HUES48 (cell line): Measurements from ENCODE around the gene TRIM36.
A peak's percentile ranks its signal among the peaks of the same experiment; 100 is the strongest.

Experiments
- H3K27ac ChIP-seq: one replicate; pipeline ENCODE4 v1.7.0; 2013; ENCODE audit warnings: low read depth, low read length, inconsistent platforms
- H3K27me3 ChIP-seq: 2 replicates; pipeline ENCODE4 v1.6.1; 2013; ENCODE audit warnings: mild to moderate bottlenecking, low read length; ENCODE audit not compliant: control insufficient read depth, insufficient read depth
- H3K36me3 ChIP-seq: 2 replicates; pipeline ENCODE4 v1.6.1; 2013; ENCODE audit warnings: low read length; ENCODE audit not compliant: control insufficient read depth, insufficient read depth
- H3K4me1 ChIP-seq: 2 replicates; pipeline ENCODE4 v1.6.1; 2013; ENCODE audit warnings: mild to moderate bottlenecking, low read length; ENCODE audit not compliant: control insufficient read depth, insufficient read depth
- H3K4me3 ChIP-seq: 2 replicates; pipeline ENCODE4 v1.5.1; 2013; ENCODE audit warnings: mild to moderate bottlenecking, low read depth, low read length
- H3K9ac ChIP-seq: 2 replicates; pipeline ENCODE4 v1.6.1; 2013; ENCODE audit warnings: mild to moderate bottlenecking, low read depth, low read length, moderate library complexity
- H3K9me3 ChIP-seq: 2 replicates; pipeline ENCODE4 v1.6.1; 2013; ENCODE audit warnings: low read length; ENCODE audit not compliant: control insufficient read depth, insufficient read depth

The TRIM36 gene

GRCh38 chr5:115189866-115190265 lies 20.2 kb upstream of the TRIM36 start:
- Histone ChIP-seq H3K9ac (no peak overlapping the region), H3K4me1 (peaks cover 16% of the 10 kb centered on the region), H3K9me3 (no peaks in the 10 kb centered on the region)

GRCh38 chr5:115186794-115187193 lies 17.1 kb upstream of the TRIM36 start:
- Histone ChIP-seq H3K9ac (no peak overlapping the region), H3K4me1 (peaks cover 16% of the 10 kb centered on the region), H3K4me3 (no peak overlapping the region), H3K9me3 (no peaks in the 10 kb centered on the region), H3K36me3 (no peaks in the 10 kb centered on the region), H3K27me3 (peaks cover 19% of the 10 kb centered on the region), H3K27ac (no peak overlapping the region)

More at GRCh38 chr5:115189866-115190265, 20.2 kb upstream of the TRIM36 start:
- H3K27ac ChIP-seq = no peak overlapping the region
- H3K27me3 ChIP-seq = no peaks in the 10 kb centered on the region
- H3K4me3 ChIP-seq = no peak overlapping the region
- H3K36me3 ChIP-seq = no peaks in the 10 kb centered on the region

- Histone ChIP-seq H3K9ac (no peak overlapping the region), H3K4me1 (peaks cover 3% of the 10 kb centered on the region), H3K4me3 (no peak overlapping the region), H3K36me3 (no peaks in the 10 kb centered on the region), H3K9me3 (no peaks in the 10 kb centered on the region), H3K27me3 (peaks cover 39% of the 10 kb centered on the region), H3K27ac (no peak overlapping the region)
Observed at GRCh38 chr5:115184770-115185169, 15.1 kb upstream of the TRIM36 start.

DNA sequence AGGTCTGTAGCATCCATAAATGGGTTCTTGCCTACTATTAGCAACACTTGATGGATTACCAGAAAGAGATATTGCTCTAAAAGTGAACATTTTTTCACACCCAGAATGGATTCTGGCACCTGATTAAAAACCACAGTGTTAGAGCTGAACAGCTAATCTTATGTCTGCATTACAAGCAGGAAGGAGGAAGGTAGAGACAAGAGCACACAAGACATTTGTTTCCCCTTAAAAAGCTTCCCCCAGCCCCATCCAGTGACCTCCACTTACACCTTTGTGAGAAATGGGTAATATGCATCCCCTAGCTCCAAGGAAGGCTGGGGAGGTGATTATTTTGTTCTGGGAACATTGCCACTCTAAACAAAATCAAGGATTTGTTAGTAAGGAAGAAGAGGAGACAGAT lies 12.0 kb upstream of the TRIM36 start:
- Histone ChIP-seq H3K4me3 (no peak overlapping the region), H3K27me3 (peaks cover 69% of the 10 kb centered on the region), H3K9ac (no peak overlapping the region), H3K27ac (no peak overlapping the region), H3K4me1 (no peaks in the 10 kb centered on the region), H3K36me3 (no peaks in the 10 kb centered on the region), H3K9me3 (no peaks in the 10 kb centered on the region)

DNA sequence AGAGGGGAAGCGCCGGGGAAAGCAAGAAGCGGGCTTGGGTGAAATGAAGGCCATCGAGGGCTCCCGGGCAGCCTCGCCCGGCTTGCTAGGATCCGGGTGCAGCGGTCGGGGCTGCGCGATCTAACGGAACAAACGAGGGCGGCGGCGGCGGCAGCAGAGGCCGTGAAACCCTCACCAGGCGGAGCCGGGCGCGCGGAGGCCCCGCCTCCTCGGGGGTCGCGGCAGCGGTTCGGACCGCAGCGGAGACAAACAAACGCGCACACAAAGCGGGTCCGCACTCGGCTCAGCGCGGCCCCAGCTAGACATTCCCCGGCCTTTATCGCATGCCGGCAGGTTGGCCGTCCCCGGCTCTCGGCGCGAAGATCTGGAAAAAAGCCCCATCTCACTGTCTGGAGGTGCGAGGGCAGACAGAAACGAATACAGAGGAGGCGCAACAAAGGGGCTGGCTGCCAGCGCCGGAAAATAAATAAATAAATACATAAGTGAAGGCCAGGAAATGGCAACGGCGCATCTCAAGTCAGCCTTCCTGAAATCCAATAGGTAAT lies 10.5 kb upstream of the TRIM36 start:
- no peaks in the 10 kb centered on the region for H3K9me3 ChIP-seq
- peak overlapping the region; percentile 66 for H3K4me3 ChIP-seq
- peaks cover 72% of the 10 kb centered on the region for H3K27me3 ChIP-seq
- H3K9ac ChIP-seq = no peak overlapping the region
- H3K4me1 ChIP-seq = no peaks in the 10 kb centered on the region
- H3K36me3 ChIP-seq = no peaks in the 10 kb centered on the region
- no peak overlapping the region for H3K27ac ChIP-seq

DNA sequence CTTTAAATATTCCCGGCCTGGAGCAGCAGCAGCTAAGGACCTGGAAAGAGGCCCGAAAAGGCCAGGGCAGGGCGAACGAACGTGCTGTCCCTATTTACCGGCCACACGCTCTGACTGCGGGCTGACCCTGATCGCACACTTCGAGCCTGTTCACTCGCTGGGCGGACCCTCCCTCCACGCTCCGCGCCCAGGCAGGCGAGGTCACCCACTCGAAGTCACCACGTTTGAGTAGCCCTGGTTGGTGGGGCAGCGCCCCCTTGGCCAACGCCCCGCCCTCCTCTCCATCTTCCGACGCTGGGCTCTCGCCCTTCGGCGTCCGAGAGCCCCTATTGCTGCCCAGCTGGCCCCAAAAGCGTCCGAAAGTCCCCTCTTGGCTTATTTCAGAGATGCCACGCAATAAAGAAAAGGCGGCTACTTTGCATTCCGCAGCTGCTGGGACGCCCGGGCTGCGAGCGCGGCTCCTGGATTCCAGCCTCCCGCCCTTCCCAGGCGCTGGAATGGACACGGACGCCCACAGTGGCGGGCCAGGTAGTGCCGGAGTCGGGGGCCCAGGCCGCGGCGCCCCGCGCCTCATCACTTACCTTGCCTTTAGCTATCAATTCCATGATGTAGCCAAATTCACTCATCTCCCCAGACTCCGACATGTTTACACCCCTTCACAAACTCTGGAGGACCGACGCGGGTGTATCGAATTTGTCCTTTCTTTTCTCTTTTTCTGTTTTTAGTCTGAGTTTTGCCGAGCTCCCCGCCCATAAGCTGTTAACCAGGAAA lies 9.9 kb upstream of the TRIM36 start:
- Histone ChIP-seq H3K4me1 (no peaks in the 10 kb centered on the region), H3K9ac (no peak overlapping the region), H3K4me3 (peak overlapping the region; percentile 66), H3K36me3 (no peaks in the 10 kb centered on the region), H3K27me3 (peaks cover 74% of the 10 kb centered on the region), H3K9me3 (no peaks in the 10 kb centered on the region), H3K27ac (no peak overlapping the region)

GRCh38 chr5:115179030-115179393 lies 9.3 kb upstream of the TRIM36 start:
- H3K36me3 ChIP-seq = no peaks in the 10 kb centered on the region
- H3K4me1 ChIP-seq = no peaks in the 10 kb centered on the region
- H3K27me3 ChIP-seq = peaks cover 80% of the 10 kb centered on the region
- no peak overlapping the region for H3K27ac ChIP-seq
- no peaks in the 10 kb centered on the region for H3K9me3 ChIP-seq
- H3K9ac ChIP-seq = no peak overlapping the region
- peak overlapping the region; percentile 66 for H3K4me3 ChIP-seq

GRCh38 chr5:115170929-115171510 lies 1.3 kb upstream of the TRIM36 start:
- Histone ChIP-seq H3K4me1 (peaks cover 5% of the 10 kb centered on the region; the same call in 1 of the 2 replicates), H3K9me3 (peaks cover 14% of the 10 kb centered on the region), H3K9ac (no peak overlapping the region), H3K36me3 (no peaks in the 10 kb centered on the region), H3K4me3 (peak overlapping the region; percentile 89), H3K27me3 (peaks cover 45% of the 10 kb centered on the region), H3K27ac (no peak overlapping the region)

DNA sequence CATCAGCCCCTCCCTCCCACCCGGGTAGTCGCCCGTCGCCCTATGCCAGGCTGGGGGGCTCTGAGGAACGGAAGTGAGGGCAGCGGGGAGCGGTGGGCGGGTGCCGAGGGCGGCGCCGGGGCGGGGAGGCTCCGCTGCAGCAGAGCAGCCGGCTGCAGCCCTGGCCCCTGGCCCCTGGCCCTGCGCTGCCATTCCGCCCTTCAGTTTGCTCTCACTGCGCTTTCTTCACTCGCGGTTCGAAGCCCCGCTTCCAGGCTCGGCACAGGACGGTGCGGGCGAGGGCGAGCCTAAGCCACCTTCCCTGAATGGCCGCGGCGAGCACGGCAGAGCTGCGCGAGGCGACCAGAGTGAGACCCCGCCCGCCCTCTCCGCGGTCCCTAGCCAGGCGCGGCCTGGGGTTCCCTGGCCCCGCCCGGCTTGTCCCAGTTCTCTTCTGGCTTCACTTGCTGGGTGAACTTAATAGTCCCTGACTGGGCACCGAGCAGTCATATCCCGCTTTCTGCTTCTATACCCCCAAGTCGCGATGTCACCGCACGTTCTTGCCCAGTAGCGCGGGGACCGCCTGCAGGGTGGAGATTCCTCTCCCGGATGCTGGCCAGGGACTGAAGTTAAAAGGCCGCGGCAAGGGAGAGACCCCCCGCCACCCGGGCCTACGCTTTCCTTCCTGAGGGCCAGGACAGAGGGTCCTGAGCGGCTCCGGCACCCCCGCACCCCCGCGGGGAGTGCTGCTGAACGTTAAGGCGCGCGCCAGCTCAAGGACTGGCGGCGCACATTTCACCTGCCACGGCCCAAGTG lies 623 bp upstream of the TRIM36 start:
- peaks cover 5% of the 10 kb centered on the region; the same call in 1 of the 2 replicates for H3K4me1 ChIP-seq
- H3K4me3 ChIP-seq = peak overlapping the region; percentile 89
- peaks cover 45% of the 10 kb centered on the region for H3K27me3 ChIP-seq
- H3K36me3 ChIP-seq = no peaks in the 10 kb centered on the region
- H3K27ac ChIP-seq = peak overlapping the region; percentile 80
- peaks cover 21% of the 10 kb centered on the region for H3K9me3 ChIP-seq
- H3K9ac ChIP-seq = no peak overlapping the region

DNA sequence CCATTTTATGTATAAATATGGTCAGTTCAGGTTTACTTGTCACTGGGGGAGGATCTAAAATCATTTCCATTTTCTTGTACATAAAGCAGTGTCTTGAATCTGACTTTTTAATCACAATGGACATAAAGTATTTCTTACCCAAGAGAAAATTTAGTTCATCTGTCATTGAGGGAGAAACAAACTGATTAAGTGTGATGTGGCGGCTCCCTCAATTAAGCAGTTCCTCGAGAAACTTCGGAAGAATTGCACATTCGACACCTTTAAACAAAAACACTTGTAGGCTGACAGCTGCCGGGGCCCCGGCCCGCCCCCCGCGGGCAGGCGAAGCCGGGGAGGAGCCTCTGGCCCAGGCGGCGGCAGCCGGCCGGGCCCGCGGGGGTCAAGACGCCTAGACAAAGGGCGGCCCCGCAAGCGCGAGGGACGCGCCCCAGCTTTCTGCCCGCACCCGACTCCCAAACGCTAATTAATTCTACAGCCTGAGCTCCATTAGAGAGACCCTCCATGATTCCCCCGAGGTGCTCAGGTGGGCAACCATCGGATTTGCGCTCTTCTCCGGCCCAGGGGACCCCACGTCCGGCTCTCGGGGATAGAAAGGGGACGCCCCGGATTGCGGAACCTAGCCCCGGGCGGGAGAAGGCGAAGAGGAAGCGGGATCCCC lies 750 bp downstream of the TRIM36 start:
- Histone ChIP-seq H3K4me1 (peaks cover 5% of the 10 kb centered on the region; the same call in 1 of the 2 replicates), H3K27me3 (peaks cover 36% of the 10 kb centered on the region), H3K27ac (peak overlapping the region; percentile 80), H3K4me3 (peak overlapping the region; percentile 89), H3K9me3 (peaks cover 28% of the 10 kb centered on the region), H3K9ac (peak overlapping the region; percentile 79), H3K36me3 (no peaks in the 10 kb centered on the region)
